ENCODE measurements around the gene NCMAP.
"Not testable (repeated sequence)": the region's sequence is repeated elsewhere in the genome, so short reads cannot be mapped to it uniquely, and the experiment has no call there.

The NCMAP gene

DNA sequence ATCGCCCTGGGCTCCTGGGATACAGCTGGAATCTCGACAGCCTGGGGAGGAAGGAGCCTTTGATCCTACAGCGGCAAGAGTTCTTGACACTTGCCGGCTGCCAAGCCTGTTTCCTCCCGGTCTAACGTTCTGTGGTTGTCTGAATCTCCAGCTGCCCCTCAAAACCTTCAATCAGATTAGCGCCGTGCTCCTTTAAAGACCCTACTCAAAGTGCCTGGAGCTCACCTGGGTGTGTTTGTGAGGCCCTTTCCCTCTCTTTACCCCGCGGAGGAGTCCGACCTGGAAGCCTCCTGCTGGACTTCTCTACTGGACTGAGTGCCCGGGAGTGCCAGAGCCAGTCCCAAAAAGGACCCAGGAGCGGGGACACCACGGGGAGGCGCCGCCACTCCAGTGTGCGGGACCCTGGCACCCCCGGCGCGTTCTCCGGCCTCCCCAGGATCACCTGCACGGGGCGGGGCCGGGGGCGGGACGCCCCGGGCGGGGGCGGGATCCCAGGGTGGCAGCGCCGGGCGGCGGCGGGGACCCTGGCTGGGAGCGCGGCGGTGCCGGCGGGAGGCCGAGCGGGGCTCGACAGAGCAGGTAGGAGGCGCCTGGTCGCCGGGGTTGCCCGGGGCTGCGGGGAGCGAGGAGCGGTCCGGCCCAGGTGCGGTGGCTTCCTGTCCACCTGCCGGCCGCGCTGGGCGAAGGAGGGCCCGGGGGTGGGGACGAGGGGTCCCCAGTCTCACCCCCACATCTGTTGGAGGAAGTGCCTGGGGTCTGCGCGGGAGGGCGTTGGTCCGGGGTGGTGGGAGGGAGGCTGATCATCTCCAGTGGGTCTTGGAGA, at the start of gene NCMAP:
Gene NCMAP, plus strand, starts transcription at position 497 of the 823 bp plus-strand sequence. CDS start 39,344 bp downstream, outside the sequence.
- DNase-seq: no peak

- DNase-seq: no peak
Measured at GRCh38 chr1:24506691-24507381, 49.1 kb upstream of the NCMAP start.

DNA sequence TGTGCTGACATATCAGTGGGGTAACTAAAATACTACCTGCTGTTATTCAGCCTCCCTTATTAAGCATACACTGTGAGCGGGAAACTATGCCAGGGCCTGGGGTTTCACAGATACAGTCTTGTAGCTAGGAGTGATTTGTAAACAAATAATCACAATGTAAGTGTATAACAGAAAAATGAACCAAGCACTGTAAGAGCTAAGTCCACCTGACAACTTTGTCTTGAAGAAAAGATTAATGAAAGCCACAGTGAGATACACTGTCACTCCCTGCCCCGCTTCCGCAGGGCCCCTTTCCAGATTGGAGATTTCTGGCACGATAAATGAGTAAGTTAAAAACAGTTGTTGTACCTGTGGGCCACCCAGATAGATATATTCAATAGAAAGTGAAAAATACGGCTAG, 48.5 kb upstream of the NCMAP start:
- no peak for DNase-seq

GRCh38 chr1:24508911-24509310, 47.0 kb upstream of the NCMAP start:
- DNase-seq: no peak

DNA sequence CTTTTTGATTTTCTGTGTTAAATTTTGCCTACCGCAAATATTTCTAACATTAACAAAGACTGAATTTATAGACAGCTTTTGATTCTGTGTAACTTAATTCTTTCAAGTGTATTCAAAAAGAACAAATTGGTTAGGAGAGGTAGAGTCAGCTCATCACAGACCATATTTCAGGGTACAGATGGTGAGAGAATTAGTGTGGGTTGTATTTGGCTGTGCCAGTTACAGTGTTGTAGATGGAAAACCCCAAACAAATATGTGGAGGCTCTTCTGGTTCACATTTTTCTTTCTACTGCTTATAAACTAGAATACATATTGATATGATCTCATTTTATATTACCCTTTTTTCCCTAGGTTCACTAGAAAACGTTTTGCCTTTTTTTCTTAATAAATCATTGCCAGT, 42.2 kb upstream of the NCMAP start:
- no peak for DNase-seq

- no peak for DNase-seq
Measured at GRCh38 chr1:24514946-24515345, 40.9 kb upstream of the NCMAP start.

DNA sequence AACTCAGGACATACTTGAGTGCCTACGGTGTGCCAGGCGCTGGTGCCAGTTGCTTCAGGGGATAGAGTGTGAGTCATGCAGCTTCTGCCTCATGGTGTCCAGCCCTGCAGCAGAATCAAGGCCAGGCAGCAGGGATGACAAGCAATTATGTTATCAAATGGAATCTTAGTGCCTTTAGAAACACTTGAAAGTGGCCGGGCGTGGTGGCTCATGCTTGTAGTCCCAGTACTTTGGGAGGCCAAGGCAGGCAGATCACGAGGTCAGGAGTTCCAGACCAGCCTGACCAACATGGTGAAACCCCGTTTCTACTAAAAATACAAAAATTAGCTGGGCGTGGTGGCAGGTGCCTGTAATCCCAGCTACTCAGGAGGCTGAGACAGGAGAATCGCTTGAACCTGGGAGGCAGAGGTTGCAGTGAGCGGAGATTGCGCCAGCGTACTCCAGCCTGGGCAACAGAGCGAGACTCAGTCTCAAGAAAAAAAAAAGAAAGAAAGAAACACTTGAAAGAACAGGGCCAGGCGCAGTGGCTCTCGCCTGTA, 40.1 kb upstream of the NCMAP start:
- DNase-seq: peak; percentile 8

DNA sequence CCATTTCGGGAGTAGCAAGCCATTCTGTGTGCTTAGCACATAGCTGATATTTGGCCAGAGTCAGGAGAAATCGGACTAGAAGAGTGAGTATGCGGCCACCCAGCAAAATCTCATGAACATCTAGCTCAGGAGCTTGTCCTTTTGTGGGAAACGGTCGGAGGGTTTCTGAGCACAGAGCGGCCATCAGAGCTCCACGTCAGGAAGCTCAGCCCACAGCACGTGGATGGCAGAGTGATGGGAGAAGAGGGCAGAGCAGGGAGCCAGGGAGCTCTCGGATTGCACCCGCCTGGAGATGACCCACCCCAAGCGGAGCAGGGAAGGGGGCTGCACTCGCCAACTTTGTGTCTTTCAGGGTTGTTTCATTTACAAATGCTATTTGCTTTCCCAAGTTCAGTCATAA, 39.4 kb upstream of the NCMAP start:
- no peak for DNase-seq

- DNase-seq: no peak
Measured at GRCh38 chr1:24517898-24518297, 38.0 kb upstream of the NCMAP start.

DNA sequence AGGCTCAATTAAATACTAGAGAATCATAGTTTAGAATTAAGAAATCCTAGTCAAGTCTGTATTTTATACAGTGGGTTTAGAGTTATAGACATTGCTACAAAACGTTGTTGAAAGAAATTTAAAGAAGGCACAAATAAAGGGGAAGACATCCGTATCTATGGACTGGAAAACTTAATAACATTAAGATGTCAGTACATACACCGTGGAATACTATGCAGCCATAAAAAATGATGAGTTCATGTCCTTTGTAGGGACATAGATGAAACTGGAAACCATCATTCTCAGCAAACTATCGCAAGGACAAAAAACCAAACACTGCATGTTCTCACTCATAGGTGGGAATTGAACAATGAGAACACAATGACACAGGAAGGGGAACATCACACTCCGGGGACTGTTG, 35.6 kb upstream of the NCMAP start:
- not testable (repeated sequence) for DNase-seq

DNA sequence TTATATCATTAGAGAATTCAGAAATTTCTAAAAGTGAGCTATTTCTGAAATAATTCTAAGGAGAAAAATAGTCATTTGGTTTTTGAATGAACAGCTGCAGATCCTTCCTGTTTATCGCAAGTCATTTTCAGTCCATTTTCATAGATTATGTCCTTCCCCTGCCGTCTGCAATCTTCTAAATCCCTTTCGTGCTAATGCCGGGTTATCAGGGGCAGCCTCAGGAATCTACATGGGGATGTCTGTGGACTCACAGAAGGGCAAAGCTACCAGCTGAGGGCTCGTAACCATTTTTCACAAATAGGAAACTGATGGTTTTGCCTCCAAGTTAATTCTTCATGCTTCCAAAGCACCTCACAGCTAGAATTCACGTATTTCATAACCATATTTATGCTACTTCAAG, 30.3 kb upstream of the NCMAP start:
- no peak for DNase-seq

GRCh38 chr1:24526045-24526444, 29.8 kb upstream of the NCMAP start:
- DNase-seq: no peak

DNA sequence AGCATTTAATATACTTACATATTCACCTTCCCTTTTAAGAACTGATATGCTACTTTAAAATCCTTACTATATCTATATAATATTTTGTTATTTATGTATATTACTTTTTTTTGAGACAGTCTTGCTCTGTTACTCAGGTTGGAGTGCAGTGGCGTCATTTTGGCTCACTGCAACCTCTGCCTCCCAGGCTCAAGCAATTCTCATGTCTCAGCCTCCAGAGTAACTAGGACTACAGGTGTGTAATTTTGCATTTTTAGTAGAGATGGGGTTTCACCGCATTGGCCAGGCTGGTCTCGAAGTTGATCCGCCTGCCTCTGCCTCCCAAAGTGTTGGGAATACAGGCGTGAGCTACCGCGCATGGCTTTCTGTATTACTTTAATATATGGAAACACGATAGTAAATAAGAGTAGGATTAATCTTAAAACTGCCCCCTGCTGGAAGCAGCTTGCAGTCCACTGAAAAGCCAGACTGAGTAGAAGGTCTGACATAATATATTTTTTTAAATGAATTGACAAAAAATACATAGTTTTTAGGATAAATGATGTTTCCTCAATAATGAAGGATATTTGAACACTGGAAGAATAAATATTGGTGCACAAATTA, 28.8 kb upstream of the NCMAP start:
- DNase-seq: peak; percentile 13

DNA sequence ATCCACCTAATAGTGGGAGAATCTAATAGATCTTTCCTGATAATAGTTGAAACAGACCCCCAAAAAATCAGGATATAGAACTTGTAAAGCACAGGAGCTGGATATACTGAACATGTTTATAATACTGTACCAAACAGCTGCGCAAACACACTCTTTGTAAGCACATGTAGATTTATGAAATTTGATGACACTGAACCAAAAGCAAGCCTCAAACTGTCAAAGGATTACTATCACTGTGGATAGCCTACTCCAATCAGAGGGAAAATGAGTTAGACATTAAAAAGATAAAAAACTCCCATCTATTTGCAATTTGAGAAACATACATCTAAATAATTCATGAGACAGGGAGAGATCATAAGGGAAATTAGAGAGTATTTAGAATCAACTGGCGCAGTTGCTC, 27.1 kb upstream of the NCMAP start:
- no peak for DNase-seq

DNA sequence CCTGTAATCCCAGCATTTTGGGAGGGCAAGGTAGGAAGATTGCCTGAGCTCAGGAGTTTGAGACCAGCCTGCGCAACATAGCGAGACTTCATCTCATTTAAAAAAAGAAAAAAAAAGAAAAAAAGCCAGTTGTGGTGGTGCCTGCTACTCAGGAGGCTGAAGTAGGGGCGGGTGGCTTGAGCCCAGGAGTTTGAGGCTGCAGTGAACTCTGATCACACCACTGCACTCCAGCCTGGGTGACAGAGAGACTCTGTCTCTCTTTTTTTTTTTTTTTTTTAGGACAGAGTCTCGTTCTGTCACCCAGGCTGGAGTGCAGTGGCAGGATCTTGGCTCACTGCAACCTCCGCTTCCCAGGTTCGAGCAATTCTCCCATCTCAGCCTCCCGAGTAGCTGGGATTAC, 26.6 kb upstream of the NCMAP start:
- not testable (repeated sequence) for DNase-seq

DNA sequence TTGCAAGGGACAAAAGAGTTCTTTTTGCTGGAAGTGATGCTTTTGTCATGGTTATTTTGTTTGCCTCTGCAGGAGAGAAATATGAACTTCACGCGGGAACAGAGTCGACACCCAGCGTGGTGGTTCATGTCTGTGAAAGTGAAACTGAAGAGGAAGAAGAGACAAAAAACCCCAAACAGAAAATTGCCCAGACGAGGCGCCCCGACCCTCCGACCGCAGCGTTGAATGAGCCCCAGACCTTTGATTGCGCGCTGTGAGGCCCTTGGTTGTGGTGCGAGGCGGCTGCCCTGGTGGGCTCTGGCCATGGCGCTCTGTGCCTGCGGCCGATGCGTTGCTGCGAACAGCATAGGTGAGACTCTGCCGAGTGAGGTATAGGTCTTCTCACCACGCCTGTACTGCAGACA, 20.9 kb upstream of the NCMAP start:
- DNase-seq: no peak

DNA sequence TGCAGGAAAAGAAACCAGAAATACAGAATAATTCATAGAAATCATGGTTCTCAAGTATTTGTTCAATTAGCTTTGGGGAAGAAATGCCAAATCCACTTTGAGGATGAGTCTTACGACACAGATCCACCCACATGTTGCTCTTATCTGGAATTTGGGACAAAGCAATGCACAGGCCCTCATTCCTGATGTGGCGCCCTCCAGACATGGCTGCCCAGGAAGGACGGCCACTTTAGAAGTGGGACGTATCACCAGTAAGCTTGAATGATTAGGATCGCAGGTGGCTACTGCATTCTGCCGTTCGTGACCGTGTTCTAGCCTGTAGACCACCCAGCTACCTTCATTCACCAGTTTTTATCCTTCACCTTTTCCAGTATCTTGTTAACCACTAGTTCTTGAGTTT, 20.1 kb upstream of the NCMAP start:
- no peak for DNase-seq

DNA sequence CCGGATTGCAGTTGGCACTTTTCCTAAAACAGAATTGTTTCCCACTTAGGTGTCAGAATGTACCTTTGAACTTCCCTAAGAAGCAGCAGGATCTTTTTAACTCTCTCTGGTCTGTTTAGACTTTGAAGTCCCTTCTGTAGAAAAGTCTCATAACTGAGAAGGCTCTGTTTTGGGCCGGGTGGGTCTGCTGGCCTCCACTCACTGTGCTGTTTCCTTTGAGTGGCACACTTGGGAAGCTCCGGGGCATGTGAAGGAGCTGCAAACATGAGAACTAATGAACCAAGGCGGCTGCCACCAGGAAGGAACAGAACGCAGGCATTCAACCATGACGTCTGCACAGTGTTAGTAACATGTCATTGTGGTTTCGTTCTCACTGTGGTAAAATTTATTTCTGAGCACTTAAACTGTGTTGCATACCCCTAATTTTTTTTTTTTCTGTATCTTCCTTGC, 19.5 kb upstream of the NCMAP start:
- peak; percentile 57 for DNase-seq

DNA sequence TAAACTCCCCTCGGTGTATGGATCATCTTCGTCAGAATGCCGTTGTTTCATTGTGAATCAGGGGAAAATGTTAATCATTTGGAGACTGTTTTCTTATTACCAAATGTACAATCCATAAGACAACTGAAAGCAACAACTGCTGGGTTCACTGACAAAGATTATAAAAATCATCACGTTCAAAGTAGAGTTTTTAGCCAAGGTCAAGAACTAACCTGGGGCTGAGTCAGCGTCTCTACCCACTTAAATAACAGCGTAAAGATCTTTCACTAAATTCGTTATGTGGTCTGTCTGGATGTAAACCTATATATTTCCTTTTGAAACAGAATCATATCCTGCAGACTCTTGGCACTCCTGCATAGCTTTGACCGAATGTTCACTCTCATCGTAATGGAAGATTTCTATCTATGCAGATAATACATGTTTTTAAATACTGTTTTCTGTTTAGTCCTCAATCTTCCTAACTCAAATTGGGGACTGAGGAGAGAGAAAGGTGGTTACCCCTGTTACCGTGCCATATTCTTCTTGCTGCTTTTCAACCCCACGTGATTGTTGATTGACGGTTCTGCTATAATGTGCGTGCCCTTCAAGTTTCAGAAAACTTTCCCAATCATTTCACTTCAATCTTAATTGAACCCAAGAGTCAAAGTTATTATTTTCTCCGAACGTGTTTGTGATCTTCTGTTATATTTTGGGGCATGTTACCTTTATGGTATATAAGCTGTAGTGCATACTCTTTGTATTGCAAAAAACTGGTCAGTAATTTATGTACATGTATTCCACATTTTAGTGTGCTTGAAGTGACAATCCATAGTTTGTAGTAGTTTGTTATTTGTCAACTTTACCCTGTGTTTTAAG, 15.6 kb upstream of the NCMAP start:
- no peak for DNase-seq

DNA sequence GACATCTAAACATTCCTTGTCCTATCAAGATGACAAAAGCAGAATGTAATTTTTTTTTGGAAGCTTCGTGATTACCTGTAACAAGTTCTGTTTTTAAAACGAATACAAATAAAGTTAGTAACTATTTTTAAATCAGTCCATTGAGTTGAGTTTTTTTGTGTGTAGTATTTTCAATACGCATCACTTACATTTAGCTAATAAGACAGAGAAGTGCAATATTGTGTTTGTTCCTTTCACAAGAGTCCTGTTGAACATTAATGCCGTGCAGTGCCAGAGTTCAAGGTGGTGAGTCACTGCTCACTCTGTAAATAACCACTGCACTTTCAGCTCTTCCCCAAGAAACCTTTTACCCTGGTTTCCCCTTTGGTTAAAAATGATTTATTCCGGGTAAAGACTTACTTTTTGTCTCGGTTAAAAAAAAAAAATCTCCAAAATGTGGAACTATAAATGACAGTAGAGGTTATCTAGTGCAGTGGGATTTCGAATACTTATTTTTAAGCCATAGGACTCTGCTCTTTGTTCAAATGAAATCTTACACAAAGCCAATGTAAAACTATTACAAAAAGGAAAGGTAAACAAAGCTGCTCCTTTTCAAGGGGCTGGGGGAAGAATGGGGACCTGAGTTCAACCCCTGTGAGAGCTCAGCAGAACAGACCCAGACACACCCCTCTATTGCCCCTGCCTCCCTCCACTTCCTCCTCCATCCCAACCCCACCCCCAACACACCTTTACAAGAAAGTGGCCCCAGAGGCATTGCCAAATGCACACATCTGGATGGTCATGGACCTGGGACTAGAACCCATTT, 14.8 kb upstream of the NCMAP start:
- peak; percentile 49 for DNase-seq

DNA sequence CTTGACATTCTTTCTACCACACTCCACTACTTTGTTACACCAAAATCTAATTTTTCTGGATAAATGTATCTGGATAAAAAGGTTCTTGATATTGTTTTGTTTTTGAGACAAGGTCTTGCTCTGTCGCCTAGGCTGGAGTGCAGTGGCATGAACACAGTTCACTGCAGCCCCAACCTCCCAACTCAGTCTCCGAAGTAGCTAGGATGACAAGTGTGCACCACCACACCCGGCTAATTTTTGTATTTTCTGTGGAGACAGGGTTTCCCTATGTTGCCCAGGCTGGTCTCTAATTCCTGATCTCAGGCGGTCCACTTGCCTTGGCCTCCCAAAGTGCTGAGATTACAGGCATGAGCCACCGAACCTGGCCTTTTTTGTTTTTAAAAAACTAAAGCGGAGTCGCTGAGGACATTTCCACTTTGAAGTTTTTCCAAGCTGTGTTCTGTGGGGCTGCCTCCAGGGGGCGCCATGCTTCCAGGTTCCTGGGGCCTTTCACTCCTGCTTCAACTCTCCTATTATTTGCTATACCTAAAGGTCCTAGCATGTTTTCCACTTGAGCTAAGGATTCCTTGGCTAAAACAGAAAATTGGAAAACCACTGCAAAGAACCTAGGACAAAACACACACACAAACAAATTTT, 14.1 kb upstream of the NCMAP start:
- no peak for DNase-seq
